B cell (primary cell): Measurements from ENCODE around the gene NECTIN1. TPM values are rescaled to one million over a fixed set of nuclear protein-coding genes. Genes with fewer than 3 reads are reported as not detected.

Experiments used
- ATAC-seq: fragments of 200-7000 bp; cut with Tn5 transposase; one replicate; pipeline ENCODE4 v1.10.0; 2021; ENCODE audit warnings: low read depth, mild to moderate bottlenecking, moderate number of reproducible peaks, moderate library complexity
- CTCF ChIA-PET: fragments of 350-600 bp; sonication (Branson Sonifier 250); formaldehyde crosslinking; loops from one replicate; lab custom pipeline; 2021; ENCODE audit warnings: antibody characterized with exemption, inconsistent platforms; lab: Charles Lee
- POLR2A ChIA-PET: fragments of 350-600 bp; sonication (Branson Sonifier 250); formaldehyde crosslinking; loops from one replicate; lab custom pipeline; 2021; ENCODE audit warnings: antibody characterized with exemption; lab: Charles Lee
- DNase-seq: peaks from one replicate; pipeline ENCODE4 v3.0.0; 2013
- H2AFZ ChIP-seq: 2 replicates; pipeline ENCODE4 v1.6.1; 2012; ENCODE audit warnings: mild to moderate bottlenecking, low read depth, low read length; ENCODE audit not compliant: insufficient read depth, poor library complexity, severe bottlenecking
- H3K27ac ChIP-seq, 2 donors: 1 replicate in 1 of 2; 2 replicates in 1 of 2; pipeline ENCODE4 v1.5.1; 2012 to 2013; ENCODE audit warnings: low read length in 2 of 2, mild to moderate bottlenecking in 2 of 2, moderate library complexity in 1 of 2
- H3K27me3 ChIP-seq, 4 experiments: fragments of 200-600 bp in 1 of 4; sonication (generic) in 1 of 4; replicated peaks in 1 of 4; 1 replicate in 2 of 4; 2 replicates in 2 of 4; pipeline versions ENCODE4 v1.6.1 to v1.7.0; 2013 to 2016; ENCODE audit warnings: low read length in 3 of 4, mild to moderate bottlenecking in 2 of 4, mixed read lengths in 1 of 4, moderate library complexity in 1 of 4; ENCODE audit not compliant: insufficient read depth in 4 of 4, control insufficient read depth in 3 of 4; ENCODE audit errors: control extremely low read depth in 1 of 4
- H3K36me3 ChIP-seq, 2 experiments: replicated peaks in 1 of 2; 1 replicate in 1 of 2; 2 replicates in 1 of 2; pipeline versions ENCODE4 v1.6.1 to v1.7.1; 2013; ENCODE audit warnings: low read length in 1 of 2; ENCODE audit not compliant: insufficient read depth in 2 of 2, control insufficient read depth in 1 of 2; ENCODE audit errors: control extremely low read depth in 1 of 2, extremely low read depth in 1 of 2
- H3K4me1 ChIP-seq, 2 donors: fragments of 200-600 bp in 1 of 2; sonication (generic) in 1 of 2; 1 replicate in 1 of 2; 2 replicates in 1 of 2; pipeline versions ENCODE4 v1.5.1 to v1.6.1; 2013 to 2017; ENCODE audit warnings: low read length in 2 of 2; ENCODE audit not compliant: control insufficient read depth in 2 of 2, insufficient read depth in 2 of 2
- H3K4me2 ChIP-seq: replicated peaks from 2 replicates; pipeline ENCODE3; 2012; ENCODE audit warnings: mild to moderate bottlenecking, low read depth, low read length; ENCODE audit not compliant: poor library complexity, severe bottlenecking
- H3K4me3 ChIP-seq, 5 experiments: fragments of 200-600 bp in 1 of 5; sonication (generic) in 1 of 5; 1 replicate in 3 of 5; 2 replicates in 2 of 5; pipeline versions ENCODE4 v1.5.1 to v1.7.0; 2011 to 2016; ENCODE audit warnings: low read length in 4 of 5, mild to moderate bottlenecking in 4 of 5, low read depth in 2 of 5, control low read depth in 1 of 5, moderate library complexity in 1 of 5; ENCODE audit not compliant: insufficient read depth in 1 of 5; ENCODE audit errors: control extremely low read depth in 1 of 5, extremely low read depth in 1 of 5
- H3K79me2 ChIP-seq: fragments of 200-600 bp; sonication (generic); one replicate; pipeline ENCODE4 v1.6.0; 2016; ENCODE audit warnings: low read length; ENCODE audit not compliant: control insufficient read depth, insufficient read depth
- H3K9ac ChIP-seq: fragments of 200-600 bp; sonication (generic); 2 replicates; pipeline ENCODE4 v1.6.1; 2017; ENCODE audit warnings: mild to moderate bottlenecking, low read length, moderate library complexity
- H3K9me3 ChIP-seq, 3 donors: one replicate each; pipeline versions ENCODE4 v1.6.1 to v1.7.1; 2013; ENCODE audit warnings: low read length in 2 of 3; ENCODE audit not compliant: control insufficient read depth in 2 of 3, insufficient read depth in 1 of 3; ENCODE audit errors: control extremely low read depth in 1 of 3
- H4K20me1 ChIP-seq: 2 replicates; pipeline ENCODE4 v1.6.0; 2012; ENCODE audit warnings: mild to moderate bottlenecking, low read length; ENCODE audit not compliant: insufficient read depth, control insufficient read depth, poor library complexity, severe bottlenecking
- H3K27ac Mint-ChIP-seq: one replicate; pipeline ENCODE4 v1.8.0; 2021; ENCODE audit warnings: mixed read lengths
- H3K27me3 Mint-ChIP-seq: one replicate; pipeline ENCODE4 v1.8.0; 2021; ENCODE audit warnings: mixed read lengths
- H3K4me1 Mint-ChIP-seq: one replicate; pipeline ENCODE4 v1.8.0; 2021; ENCODE audit warnings: mixed read lengths
- H3K4me3 Mint-ChIP-seq: one replicate; pipeline ENCODE4 v1.8.0; 2021; ENCODE audit warnings: mixed read lengths
- H3K9me3 Mint-ChIP-seq: one replicate; pipeline ENCODE4 v1.8.0; 2022; ENCODE audit warnings: mixed read lengths; ENCODE audit not compliant: insufficient read depth
- EZH2 ChIP-seq: IDR thresholded peaks from 2 replicates; pipeline ENCODE4 v1.6.1; 2012; ENCODE audit warnings: borderline replicate concordance, low read depth, mild to moderate bottlenecking, moderate library complexity, low read length; ENCODE audit not compliant: insufficient read depth, poor library complexity, severe bottlenecking
- WGBS: methylation state at CpG from one replicate; pipeline ENCODE4 v1.1.5; 2013; ENCODE audit warnings: missing lambda C conversion rate; ENCODE audit not compliant: insufficient coverage; 5-methylcytosine and 5-hydroxymethylcytosine counted together
- intact Hi-C: fragments of 100-400 bp; cut with micrococcal nuclease; formaldehyde crosslinking; loops from one replicate; pipeline ENCODE4 v1.10.0; 2022
- polyA plus RNA-seq: library from polyadenylated mRNA; depleted of rRNA; stranded (reverse); fragments of >200 nt; gene quantifications from 2 replicates; pipeline ENCODE4 v1.2.3, GENCODE V29; 2012
- total RNA-seq, 2 donors: library from RNA; stranded (reverse); fragments of 120-200 nt in 1 of 2; gene quantifications; 1 replicate in 1 of 2; 2 replicates in 1 of 2; pipeline versions ENCODE4 v1.2.3 to v1.2.4, GENCODE V29; 2013 to 2022
- TF ChIP-seq, protein P1 (sequence below): fragments of 200-600 bp; IDR thresholded peaks from one replicate; pipeline ENCODE4 v1.8.0; 2022; ENCODE audit warnings: antibody characterized with exemption, mild to moderate bottlenecking

The NECTIN1 gene
- total and polyA plus RNA-seq, 2 donors (not counting 1 experiment from before 2014, with no cell fraction given): 2.1 to 3.9 TPM

DNA sequence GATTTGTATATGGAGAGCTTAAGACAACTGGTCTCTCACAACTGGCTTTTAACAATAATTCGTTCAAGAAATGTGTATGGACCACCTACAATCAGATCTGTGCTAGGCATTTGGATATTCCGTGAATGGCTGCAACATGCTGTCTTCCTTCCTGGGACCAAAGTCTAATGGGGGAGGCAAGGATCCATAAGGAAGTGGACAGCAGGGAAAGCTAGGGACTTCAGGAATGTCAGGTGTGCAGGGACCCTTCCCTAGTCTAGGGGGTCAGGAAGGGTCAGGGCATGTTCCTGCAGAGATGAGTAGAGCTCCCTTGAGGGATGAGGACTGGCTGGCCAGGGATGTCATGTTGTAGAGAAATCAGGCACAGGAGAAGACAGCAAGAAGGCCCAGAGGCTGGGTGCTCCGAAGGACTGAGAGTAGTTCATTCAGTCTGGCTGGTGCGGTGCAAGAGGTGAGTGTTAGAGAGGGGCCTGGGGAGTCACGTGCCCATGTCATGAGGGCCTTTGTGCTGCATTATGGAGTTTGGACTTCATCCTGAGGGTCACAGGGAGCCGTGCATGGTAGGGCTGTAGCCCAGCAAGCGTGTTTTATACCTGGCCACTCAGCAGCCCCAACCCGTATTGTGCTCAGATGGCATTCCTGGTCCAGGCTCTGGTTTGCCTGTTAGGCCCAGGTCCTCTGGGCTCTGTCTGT is 8.5 kb upstream of the NECTIN1 start:
- ChIA-PET CTCF (interaction anchor here (3.8 kb wide), 1 partner anchor 8 kb away, joined by 19 read pairs; the partner anchor contains the start of gene NECTIN1), POLR2A (no interaction called here)
- Histone ChIP-seq H3K9me3 (peaks cover 0 to 11% (median 0%) of the 10 kb centered on the region in 3 donors), H3K27me3 (peaks cover 0 to 43% (median 18%) of the 10 kb centered on the region in 4 experiments), H3K4me2 (no peak overlapping the region), H4K20me1 (no peaks in the 10 kb centered on the region), H3K27ac (no peak overlapping the region), H2AFZ (no peak overlapping the region), H3K36me3 (no peaks in the 10 kb centered on the region), H3K4me3 (no peak overlapping the region), H3K4me1 (peaks cover 15 to 16% of the 10 kb centered on the region in 2 donors), H3K9ac (no peak overlapping the region), H3K79me2 (no peaks in the 10 kb centered on the region)
- Mint-ChIP-seq H3K9me3 (no peaks in the 10 kb centered on the region), H3K4me3 (no peak overlapping the region), H3K27me3 (peaks cover 65% of the 10 kb centered on the region), H3K27ac (no peak overlapping the region), H3K4me1 (peaks cover 8% of the 10 kb centered on the region)
- WGBS: 88% methylated on average over 8 of the region's 8 CpGs
- intact Hi-C loops: no loop called here
- DNase-seq: no peak
- TF ChIP-seq, protein P1, sequence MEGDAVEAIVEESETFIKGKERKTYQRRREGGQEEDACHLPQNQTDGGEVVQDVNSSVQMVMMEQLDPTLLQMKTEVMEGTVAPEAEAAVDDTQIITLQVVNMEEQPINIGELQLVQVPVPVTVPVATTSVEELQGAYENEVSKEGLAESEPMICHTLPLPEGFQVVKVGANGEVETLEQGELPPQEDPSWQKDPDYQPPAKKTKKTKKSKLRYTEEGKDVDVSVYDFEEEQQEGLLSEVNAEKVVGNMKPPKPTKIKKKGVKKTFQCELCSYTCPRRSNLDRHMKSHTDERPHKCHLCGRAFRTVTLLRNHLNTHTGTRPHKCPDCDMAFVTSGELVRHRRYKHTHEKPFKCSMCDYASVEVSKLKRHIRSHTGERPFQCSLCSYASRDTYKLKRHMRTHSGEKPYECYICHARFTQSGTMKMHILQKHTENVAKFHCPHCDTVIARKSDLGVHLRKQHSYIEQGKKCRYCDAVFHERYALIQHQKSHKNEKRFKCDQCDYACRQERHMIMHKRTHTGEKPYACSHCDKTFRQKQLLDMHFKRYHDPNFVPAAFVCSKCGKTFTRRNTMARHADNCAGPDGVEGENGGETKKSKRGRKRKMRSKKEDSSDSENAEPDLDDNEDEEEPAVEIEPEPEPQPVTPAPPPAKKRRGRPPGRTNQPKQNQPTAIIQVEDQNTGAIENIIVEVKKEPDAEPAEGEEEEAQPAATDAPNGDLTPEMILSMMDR: no peak
- TF ChIP-seq EZH2: no peak
- ATAC-seq: no peak

GRCh38 chr11:119734788-119735187 is 5.8 kb upstream of the NECTIN1 start:
- intact Hi-C loops: no loop called here
- Mint-ChIP-seq H3K4me1 (peaks cover 8% of the 10 kb centered on the region), H3K4me3 (no peak overlapping the region), H3K27me3 (peaks cover 57% of the 10 kb centered on the region), H3K9me3 (no peaks in the 10 kb centered on the region), H3K27ac (no peak overlapping the region)
- 77% methylated on average over 2 of the region's 2 CpGs for WGBS
- Histone ChIP-seq H3K9me3 (no peaks in the 10 kb centered on the region), H2AFZ (no peak overlapping the region), H3K79me2 (no peaks in the 10 kb centered on the region), H3K36me3 (no peaks in the 10 kb centered on the region), H3K9ac (no peak overlapping the region), H3K27ac (no peak overlapping the region), H3K4me3 (no peak overlapping the region), H3K4me2 (no peak overlapping the region), H3K4me1 (peaks cover 4% of the 10 kb centered on the region in 2 donors), H4K20me1 (no peaks in the 10 kb centered on the region), H3K27me3 (peaks cover 0 to 33% (median 11%) of the 10 kb centered on the region in 4 experiments)
- TF ChIP-seq EZH2: no peak
- TF ChIP-seq, protein P1: no peak
- no peak for DNase-seq
- ChIA-PET CTCF (no interaction called here), POLR2A (no interaction called here)
- ATAC-seq: no peak
